Epidermal melanocyte (primary cell): ENCODE results near the gene LRRC26.
A peak's percentile ranks its signal among the peaks of the same experiment; 100 is the strongest.

Experiments used
- DNase-seq: peaks from one replicate; pipeline ENCODE4 v3.0.0; 2011; ENCODE audit warnings: low spot score; ENCODE audit not compliant: insufficient read length

The LRRC26 gene

DNA sequence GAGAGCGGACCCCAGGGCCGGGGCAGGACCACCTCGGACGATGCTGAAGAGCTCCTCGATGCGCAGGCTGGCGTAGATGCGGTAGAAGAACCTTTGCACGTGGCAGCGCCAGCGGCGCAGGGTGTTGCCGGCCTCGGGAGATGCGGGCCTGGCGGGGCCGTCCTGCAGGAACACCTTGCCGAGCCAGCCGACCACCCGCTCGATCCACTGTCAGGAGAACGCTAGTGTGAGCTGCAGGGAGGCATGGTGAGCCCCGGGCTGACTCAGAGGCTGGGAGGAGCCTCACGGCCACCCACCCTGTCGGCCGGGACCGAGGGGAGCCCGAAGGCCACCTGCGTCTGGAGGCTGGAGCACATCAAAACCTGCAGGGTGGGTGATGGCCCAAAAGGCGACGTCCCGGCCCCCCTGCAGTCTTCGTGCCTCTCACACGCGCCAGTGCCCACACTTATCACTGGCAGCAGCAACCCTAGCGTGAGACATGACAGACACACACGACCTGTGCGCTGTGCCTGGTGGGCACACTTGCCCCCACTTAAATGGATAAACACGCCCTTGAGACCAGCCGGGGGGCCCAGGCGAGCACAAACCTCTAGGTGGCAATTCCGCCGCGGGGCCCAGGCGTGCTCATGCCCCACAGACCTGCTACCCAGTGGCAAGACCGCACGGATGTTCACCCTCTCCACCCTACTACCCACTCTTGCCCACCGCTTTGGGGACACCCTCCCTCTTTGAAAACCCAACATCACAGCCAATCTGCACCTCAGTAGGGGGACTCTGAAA, 15.2 kb upstream of the LRRC26 start:
- no peak for DNase-seq

DNA sequence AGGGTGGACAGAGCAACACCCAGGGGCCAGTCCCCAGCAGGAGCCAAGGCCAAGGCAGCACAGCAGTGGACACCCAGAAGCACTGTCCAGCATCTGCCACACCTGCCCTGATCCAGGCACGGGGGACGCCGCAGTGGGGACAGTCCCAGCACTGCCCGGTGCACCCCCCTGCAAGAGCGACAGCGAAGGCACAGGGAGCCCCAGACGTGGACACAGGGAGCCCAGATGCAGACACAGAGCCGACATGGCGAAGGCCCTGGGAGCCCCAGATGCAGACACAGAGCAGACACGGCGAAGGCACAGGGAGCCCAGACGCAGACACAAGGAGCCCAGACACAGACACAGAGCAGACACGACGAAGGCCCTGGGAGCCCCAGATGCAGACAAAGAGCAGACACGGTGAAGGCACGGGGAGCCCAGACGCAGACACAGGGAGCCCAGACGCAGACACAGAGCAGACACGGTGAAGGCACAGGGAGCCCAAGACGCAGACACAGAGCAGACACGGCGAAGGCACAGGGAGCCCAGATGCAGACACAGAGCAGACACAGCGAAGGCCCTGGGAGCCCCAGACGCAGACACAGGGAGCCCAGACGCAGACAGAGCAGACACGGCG, 14.2 kb upstream of the LRRC26 start:
- no peak for DNase-seq

DNA sequence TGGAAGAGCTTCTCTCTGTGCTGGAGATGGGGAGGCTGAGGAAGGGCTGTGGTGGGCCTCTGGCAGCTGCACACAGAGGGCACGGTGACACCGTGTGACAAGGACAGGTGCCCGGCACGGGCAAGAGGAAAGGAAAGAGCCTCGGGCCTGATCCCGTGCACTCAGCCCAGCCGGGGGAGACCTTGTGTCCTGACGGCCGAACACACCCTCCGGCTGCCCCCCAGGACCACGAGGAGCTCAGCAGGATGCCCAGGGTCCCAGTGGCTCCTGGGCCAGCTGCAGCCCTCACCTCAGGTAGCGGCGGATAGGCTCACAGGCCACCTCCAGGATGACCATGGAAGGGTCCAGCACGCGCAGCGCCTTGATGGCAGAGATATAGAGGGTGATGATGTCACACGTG, 13.0 kb upstream of the LRRC26 start:
- no peak for DNase-seq

DNA sequence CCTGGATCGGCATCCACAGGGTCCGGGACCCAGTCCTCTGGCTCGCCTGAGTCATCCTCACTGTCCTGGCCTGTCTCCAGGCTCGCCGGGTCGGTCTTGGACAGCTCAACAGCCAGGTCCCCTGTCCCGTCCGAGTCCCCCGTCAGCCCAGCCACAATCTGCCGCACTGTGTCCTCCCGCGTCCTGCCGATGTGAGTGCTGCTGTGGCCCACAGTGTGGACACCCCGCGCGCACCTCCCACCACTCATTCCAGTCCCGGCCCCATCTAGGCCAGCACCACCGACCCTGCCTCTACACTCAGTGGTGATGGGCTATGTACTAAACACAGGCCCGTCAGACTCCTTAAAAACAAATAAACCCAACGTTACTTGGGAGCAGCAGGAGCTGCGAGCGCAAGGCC, 11.8 kb upstream of the LRRC26 start:
- no peak for DNase-seq

DNA sequence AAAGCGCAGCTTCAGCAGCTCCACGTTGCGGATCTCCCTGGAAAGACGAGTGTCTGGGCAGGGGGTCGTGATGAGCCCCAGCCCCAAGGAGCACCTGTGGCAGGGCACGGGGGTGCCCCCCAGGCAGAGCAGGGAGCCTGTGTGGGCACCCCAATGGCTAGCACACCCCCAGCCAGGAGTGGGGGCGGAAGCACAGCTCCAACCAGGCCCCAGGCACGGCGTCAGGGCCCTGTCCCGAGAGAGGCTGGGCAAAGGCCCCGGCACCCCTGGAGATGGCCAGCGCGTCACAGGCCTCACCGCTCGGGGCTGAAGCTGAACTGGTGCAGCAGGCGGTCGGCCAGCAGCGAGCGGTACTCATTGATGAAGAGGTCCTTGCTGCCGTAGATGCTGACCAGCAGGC, 10.6 kb upstream of the LRRC26 start:
- no peak for DNase-seq

DNA sequence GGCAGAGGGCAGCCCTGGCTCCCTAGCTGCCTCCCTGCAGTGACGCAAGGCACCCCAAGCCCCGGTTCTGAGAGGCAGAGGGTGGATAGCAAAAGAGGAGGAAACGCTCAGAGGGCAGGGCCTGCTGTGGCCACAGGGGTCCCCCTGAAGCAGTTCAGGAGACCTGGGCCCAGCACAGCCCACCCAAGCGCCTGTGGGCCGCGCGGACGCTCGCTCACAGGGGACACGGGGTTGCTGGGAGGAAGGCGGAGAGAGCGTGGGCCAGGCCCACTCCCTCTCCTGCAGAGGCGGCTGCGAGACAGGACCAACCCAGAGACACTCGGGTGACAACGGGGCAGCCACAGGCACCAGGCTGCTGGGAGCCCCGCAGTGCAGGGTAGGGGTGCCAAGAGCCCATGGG, 9.9 kb upstream of the LRRC26 start:
- no peak for DNase-seq

DNA sequence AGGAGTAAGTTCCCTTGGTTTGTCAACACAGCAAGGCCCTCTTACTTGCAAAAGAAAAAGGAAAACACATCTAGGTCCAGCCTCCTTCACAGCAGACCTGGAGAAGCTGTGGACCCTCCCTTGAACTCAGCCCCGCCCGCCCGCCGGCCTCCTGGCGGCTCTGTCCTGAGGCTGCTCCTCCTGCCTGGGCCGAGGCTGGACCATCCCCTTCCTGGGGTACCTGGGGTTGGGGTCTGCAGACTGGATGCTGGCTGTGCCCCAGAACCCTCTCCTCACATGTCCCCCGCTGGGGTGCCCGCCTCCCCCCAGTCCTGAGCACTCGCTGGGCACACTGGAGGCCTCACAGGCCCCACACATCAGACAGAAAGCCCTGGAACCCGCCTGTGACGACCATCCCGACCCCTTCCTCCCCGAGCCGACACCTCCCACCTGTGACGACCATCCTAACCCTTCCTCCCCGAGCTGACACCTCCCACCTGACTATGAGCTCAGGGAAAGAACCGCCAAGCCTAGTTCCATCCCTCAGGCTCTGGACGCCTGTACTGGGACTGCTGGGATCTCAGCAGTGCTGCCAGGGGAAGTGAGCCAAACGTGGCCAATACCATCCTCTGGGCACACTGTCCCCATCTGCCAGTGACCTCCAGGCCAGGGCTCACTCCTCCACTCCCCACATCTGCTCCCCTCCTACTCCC, 9.2 kb upstream of the LRRC26 start:
- DNase-seq, result no peak

DNA sequence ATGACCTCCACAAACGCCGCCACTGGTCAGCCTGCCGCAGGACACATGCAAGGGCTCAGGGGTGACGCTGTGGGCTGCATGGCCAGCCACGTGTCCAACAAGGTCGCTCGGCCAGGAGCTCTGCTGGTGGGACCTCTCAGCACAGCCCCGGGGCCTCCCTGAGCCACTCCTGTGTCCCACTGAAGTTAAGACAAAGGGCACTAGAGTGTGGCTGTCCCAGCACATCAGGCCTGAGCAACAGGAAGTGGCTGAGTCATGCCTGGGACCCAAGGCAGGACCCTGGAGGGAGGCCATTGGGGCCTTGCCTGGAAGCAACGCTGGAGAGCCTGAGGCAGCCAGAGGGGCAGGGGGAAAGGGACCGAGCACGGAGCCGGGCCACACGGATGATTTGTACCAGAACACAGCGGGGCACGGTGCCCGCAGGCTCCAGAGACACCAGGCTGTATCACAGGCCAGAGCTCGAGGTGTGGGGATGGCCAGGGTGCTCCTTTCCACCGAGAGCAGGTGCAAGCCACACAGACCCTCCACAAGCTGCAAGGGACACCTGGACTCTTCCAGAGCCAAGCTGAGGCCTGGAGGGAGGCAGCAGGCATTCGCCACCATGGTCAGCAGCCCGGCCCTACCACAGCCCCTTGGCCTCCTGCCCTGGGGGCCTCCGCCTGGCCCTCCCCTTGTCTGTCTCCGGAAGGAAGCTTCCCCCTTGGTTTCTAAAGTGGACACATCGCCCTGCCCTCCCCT, 8.5 kb upstream of the LRRC26 start:
- DNase-seq, result no peak

DNA sequence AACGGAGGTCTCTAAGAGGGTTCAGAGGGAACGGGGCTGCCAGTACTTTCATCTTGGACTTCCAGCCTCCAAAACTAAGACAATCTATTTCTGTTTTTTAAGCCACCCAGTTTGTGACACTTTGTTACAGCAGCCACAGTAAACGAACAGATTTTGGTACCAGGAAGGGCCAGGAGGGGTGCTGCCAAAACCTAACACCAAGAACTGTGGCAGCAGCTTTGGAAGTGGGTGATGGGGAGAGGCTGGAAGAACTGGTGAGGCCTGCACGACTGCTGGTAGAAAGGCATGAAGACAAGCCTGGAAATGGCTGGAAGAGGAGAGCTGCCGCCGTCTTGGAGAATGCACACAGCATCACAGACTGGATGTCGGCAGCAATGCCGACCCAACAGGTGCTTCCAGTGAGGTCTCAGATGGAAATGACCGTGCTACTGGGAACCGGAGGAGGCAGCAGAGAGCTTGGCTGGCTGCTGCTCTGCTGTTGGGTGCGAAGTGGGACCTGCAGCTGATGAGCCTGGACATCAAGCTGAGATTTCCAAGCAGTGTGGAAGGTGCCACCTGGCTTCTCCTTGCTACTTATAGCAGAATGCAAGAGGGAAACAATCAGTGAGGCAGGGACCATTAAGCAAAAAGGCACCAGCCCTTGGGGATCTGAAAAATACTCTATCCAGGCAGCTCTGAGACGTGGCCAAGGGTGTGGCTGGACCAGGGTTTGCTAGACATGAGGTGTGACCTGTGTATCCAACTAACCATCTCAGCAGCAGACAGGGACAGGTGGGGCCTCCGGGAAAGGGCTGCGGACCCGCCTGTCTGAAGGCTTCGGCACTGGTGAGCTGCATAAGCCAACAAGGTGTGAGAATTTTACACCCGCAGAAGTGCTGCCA, 6.7 kb upstream of the LRRC26 start:
- peak; percentile 68 for DNase-seq

DNA sequence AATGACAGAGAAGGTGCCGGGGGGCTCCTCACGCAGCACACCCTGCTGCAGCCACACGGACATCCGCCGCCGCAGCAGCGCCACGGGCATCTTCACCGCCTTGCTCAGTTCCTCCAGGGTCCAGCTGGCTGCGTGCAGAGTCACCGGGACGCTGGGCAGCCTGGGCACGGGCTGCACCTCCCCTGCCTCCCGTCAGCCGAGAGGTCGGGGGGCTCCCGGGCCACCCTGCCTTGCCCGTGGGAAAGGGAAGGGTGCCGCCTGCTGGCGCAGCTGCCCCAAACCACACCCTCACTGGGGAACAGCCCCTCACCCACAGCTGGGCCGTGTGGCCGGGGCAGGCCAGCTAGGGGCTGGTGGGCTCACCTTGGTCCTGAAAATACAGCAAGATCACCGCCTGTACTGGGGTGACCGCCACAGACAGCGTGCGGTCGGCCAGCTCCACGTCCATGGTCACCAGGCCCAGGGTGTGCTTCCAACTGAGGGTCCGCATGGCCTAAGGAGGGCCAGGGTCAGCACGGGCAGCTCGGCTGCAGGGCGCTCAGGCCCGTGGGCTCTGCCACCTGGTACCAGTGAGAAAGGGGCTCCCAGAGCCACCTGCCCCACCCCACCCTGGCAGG, 5.6 kb upstream of the LRRC26 start:
- no peak for DNase-seq

DNA sequence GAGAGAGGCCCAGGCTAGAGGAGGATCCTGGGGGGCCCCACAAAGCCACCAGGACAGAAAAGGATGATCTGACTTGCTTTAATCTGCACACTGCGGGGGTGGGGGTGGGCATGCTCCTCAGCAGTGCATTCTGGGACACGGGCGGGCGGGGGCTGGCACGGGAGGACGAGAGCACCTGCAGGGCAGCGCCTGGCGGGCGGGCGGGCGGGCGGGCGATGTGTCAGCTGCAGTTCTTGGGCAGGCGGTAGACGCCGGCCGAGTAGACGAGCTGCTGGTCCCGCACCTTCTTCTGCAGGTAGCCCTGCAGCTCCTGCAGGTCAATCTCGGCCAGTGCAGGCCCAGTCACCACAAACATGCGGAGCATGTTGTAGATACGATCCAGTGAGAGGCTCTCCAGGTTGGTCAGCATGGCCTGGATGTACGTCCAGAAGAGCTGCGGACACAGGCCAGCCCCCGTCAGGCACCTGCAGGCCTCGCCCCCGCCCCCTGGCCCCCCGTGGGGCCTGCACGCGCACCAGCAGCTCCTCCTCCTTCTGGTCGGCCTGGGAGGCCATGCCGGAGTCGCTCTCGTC, 5.0 kb upstream of the LRRC26 start:
- DNase-seq, result no peak

DNA sequence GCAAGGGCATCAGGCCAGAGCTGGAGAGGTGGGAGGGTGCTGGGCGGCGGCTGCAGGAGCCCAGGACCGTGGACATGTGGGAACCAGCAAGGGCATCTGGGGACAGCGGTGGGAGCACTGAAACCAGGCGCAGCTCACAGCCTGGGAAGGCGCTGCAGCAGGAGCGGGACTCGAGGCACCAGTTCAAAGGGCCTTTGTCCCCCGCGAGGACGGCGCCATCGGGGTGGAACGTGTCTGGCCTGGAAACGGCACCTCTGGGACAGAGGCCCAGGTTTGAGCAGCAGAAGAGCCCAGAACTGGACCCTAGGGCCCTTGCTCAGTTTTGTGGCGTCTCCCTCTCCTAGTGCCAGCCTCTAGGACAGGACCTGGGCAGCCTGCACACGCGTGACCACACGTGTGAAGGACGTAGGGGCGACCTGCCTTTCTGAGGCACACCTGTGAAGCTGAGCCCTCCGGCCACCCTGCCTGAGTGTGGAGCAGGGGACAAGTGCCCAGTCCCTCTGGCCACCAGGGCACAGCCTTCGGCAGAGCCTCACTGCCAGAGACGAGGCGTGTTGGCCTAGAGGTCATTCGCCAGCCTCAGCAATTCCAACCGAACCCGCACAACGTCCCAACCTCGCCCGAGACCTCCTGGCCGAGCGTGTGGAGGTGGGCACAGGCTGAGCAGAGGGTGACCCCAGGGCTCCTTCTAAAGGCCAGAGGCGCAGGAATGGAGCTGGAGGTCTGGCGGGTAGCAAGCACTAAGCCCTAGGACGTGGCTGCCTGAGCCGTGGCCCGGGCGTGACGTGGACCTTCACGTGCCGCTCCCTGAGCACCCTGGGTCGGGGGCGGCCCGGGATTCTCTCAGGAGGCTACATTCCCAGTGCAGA, 4.2 kb upstream of the LRRC26 start:
- DNase-seq, result no peak

DNA sequence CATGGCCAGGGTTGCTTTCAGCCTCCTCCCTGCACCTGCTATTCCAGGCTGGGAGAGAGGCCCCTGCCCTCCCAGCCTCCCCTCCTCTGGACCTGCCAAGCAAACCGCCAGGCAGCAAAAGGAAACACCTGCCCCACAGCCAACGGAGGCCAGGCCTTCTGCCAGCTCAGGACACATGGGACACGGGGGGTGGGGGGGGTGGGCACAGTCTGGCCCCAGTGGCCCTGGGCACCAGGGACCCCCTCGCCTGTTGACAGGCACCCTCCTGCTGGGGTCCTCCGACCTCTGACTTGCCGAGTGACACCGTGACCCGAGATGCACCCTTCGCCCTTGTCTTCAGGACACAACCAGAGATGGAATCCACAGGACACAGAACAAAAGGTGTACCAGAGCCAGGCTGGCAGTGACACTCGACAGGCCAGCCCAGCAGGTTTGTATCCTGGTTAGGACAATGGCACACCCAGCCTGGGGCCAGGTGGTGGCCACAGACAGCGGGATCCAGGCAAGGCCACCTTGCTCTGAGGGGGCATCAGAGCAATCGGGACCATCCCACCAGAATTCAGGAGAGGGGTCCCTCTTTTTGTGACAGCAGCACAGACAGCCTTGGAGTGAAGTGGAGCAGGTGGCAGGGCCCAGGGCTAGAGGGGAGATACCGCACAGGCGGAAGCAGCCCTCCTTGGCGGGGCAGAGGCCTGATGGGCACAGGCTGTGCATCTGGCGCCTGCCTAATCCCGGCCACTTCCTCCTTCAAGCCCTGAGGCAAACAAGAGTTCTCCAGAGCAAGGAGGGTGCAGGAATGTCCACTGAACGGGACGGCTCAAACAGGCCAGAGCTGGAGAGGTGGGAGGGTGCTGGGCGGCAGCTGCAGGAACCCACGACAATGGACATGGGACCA, 3.3 kb upstream of the LRRC26 start:
- no peak for DNase-seq

DNA sequence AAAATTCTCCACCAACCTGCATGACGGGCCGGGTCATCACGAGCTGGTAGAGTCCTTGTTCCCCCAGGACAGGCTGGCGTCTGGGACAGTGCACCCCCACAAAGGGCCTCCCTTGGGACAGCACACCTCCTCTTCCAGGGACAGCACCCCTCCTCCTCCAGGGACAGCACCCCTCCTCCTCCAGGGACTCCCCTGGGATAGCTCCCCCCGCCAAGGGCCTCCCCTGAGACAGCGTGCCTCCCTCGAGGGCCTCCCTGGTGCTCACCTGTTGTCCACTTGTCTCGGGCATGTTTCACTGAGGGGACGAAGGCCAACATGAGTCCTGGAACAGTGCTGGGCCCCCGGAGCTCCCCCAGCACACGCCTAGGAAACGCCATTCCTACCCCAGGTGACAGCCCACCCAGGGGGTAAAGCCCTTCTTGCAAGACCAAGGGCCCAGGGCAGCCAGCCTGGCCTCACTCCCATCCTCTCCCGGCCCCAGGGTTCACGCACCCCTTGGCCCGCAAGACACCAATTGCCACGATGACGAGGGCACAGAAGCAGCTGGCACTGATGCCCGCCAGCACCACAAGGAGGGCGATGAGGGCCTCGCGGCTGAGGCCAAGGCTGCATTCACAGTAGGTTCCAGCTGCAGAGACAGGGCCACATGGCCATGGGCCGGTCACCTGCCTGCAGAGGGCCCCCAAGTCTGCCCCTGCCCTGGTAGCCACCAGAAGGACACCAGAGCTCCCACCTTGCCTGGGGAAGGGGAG, 1.5 kb upstream of the LRRC26 start:
- DNase-seq, result no peak

DNA sequence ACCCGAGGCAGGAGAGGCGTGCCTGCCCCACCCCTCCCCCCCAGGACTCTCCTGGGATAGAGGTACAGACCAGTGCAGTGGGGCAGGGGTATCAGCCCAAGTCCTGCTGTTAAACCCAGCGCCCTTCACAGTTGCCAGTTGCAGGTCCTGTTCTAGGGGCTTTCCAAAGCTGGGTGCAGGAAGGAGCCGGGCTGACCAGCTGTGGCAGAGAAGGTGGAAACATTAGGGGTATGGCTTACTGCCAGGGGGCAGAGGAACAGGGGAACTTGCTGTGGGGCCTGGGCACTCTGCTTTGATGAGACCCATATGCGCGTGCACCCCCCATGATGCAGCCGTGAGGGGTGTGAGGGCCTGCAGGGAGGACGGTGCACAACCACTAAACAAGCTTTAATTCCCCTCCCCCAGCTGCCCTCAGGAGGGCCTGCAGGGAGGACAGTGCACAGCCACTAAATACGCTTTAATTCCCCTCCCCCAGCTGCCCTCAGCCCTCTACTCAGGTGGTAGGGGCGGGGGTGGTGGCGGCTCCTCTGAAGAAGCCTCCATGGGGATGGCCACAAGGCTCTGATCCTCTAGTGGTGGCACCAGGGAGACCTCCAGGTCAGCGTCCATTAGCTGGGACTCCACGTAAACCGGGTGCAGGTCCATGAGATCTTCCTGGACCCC, 766 bp upstream of the LRRC26 start:
- peak; percentile 20 for DNase-seq

DNA sequence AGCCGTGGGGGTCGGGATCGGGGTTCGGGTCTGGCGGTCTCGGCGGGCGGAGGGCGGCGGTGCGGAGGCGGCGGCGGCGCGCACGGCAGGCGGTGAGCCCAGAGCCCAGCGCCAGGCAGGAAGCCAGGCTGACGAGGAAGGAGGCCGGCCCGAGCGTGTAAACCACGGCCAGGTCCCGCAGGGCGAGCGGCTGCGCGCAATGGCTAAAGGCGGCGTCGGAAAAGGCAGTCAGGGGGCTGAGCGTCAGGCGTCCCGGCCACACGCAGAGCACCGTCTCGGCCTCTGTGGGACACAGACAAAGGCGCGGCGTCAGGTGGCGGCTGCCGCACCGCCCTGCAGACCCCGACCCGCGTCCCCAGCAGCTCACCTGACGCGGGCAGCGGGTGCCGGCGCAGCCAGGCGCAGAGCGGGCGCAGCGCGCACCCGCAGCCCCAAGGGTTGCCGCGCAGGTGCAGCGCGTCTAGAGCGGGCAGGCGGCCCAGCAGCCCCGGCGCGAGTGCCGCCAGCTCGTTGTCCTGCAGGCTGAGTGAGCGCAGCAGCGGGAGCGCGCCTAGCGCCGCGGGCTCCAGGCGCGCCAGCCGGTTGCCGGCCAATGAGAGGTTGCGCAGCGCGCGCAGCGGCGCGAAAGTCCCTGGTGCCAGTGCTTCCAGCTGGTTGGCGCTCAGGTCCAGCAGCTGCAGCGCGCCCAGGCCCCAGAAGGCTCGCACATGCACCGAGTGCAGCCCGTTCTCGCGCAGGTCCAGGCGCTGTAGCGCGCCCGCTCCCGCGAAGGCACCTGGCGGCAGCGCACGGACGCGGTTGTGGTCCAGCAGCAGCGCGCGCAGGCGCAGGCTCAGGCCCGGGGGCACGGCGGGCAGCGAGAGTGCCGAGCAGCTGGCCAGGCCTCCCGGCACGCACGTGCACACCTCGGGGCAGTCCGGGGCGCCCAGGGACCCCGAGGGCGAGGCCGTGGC, 671 bp downstream of the LRRC26 start:
- peak; percentile 40 for DNase-seq
